Measurements from ENCODE around the gene OR2M3. TPM values are rescaled to one million over a fixed set of nuclear protein-coding genes. Genes with fewer than 3 reads are reported as not detected.

OR2M3 gene
- under 0.01 TPM in 1 of 2 replicates, not detected in the other for total RNA-seq (ENCODE audit: low replicate concordance)

- no peak for DNase-seq (ENCODE audit: low read depth)
- no peak for TF ChIP-seq CTCF (IDR thresholded peaks at IDR 0.05; ENCODE audit: insufficient read depth, low read length)
- H3K4me3 ChIP-seq (ENCODE audit: low read depth, low read length): no peak within 1 kb of the TSS
Measured at GRCh38 chr1:248196965-248197364, at the start of gene OR2M3. Gene OR2M3 (plus strand): TSS chr1:248197265. CDS start chr1:248203068, 5,803 bp downstream.

GRCh38 chr1:248152056-248152827 is 44.8 kb upstream of the OR2M3 start:
- no peak overlapping the region for H3K4me3 ChIP-seq (ENCODE audit: low read depth, low read length)
- no peak for TF ChIP-seq CTCF (IDR thresholded peaks at IDR 0.05; ENCODE audit: insufficient read depth, low read length)
- DNase-seq (ENCODE audit: low read depth): no peak

- TF ChIP-seq CTCF (IDR thresholded peaks at IDR 0.05; ENCODE audit: insufficient read depth, low read length): no peak
- no peak overlapping the region for H3K4me3 ChIP-seq (ENCODE audit: low read depth, low read length)
- DNase-seq (ENCODE audit: low read depth): no peak
Measured at GRCh38 chr1:248155927-248156326, 41.1 kb upstream of the OR2M3 start.

GRCh38 chr1:248158758-248159157 is 38.3 kb upstream of the OR2M3 start:
- DNase-seq (ENCODE audit: low read depth): no peak
- TF ChIP-seq CTCF (IDR thresholded peaks at IDR 0.05; ENCODE audit: insufficient read depth, low read length): no peak
- no peak overlapping the region for H3K4me3 ChIP-seq (ENCODE audit: low read depth, low read length)

- no peak overlapping the region for H3K4me3 ChIP-seq (ENCODE audit: low read depth, low read length)
- no peak for DNase-seq (ENCODE audit: low read depth)
- no peak for TF ChIP-seq CTCF (IDR thresholded peaks at IDR 0.05; ENCODE audit: insufficient read depth, low read length)
Measured at GRCh38 chr1:248164031-248164430, 33.0 kb upstream of the OR2M3 start.

- TF ChIP-seq CTCF (IDR thresholded peaks at IDR 0.05; ENCODE audit: insufficient read depth, low read length): no peak
- H3K4me3 ChIP-seq (ENCODE audit: low read depth, low read length): no peak overlapping the region
- no peak for DNase-seq (ENCODE audit: low read depth)
Measured at GRCh38 chr1:248165186-248165585, 31.9 kb upstream of the OR2M3 start.

Measured in fibroblast of the aortic adventitia (primary cell).